CD1c-positive myeloid dendritic cell (primary cell): Measurements from ENCODE around the gene BEST4.
A peak's percentile ranks its signal among the peaks of the same experiment; 100 is the strongest.
"Not testable (repeated sequence)": the region's sequence is repeated elsewhere in the genome, so short reads cannot be mapped to it uniquely, and the experiment has no call there.

Experiments
- DNase-seq: peaks from one replicate; pipeline ENCODE4 v3.0.0-alpha.2; 2016; ENCODE audit errors: extremely low spot score

The BEST4 gene

DNA sequence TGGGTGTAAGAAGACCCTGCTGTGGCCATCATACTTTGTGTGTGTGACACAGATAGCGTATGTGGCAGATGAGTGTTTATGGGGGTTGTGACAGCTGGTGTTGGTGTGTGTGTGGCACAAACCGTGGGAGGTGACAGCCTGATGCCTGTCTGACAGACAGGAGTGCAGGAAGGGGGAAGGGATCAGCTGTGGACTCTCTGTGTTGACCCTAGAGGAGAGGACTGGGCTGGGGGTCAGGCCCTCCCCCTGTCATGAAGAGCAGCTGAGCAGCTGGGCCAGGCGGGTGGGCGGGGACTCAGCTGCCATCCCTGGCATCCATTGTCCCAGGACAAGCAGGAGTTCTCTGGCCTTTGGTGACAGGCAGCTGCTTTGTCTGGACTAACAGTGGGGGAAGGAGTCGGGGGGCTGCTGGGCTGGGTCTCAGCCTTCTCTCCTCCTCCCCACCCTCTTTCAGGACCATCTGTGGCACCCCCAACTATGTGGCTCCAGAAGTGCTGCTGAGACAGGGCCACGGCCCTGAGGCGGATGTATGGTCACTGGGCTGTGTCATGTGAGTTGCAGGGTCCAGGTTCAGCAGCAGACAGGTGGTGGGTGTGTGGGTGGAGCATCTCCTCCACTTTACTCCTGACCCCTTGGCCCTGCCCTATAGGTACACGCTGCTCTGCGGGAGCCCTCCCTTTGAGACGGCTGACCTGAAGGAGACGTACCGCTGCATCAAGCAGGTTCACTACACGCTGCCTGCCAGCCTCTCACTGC, 14.5 kb upstream of the BEST4 start:
- DNase-seq = no peak

DNA sequence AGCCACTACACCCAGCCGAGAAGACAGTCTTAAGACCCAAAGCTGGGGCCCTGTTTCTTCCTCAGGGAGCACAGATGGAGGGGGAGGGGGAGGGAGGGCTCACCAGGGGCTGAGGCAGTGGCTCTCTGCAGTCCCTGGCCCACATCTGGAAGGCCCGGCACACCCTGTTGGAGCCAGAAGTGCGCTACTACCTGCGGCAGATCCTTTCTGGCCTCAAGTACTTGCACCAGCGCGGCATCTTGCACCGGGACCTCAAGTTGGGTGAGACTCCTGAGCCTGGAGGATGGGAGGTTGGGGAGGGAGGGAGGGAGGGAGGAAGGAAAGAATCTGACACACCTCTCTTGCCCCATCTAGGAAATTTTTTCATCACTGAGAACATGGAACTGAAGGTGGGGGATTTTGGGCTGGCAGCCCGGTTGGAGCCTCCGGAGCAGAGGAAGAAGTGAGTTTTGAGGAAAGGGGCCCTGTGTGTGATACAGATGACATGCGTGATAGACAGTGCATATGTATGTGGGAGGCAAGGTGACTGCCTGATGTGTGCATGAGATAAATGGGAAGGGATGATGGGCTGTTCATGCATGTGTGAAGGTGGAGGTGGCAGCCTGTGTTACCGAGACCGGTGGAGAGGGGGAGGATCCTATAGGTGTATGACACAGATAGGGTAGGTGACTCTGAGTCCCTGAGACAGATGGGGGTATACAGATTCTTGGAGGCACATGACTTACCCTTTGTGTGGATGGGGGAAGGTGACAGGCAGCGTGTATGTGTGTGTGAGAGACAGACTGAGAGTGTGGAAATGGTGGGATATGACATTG, 13.7 kb upstream of the BEST4 start:
- peak; percentile 52 for DNase-seq

DNA sequence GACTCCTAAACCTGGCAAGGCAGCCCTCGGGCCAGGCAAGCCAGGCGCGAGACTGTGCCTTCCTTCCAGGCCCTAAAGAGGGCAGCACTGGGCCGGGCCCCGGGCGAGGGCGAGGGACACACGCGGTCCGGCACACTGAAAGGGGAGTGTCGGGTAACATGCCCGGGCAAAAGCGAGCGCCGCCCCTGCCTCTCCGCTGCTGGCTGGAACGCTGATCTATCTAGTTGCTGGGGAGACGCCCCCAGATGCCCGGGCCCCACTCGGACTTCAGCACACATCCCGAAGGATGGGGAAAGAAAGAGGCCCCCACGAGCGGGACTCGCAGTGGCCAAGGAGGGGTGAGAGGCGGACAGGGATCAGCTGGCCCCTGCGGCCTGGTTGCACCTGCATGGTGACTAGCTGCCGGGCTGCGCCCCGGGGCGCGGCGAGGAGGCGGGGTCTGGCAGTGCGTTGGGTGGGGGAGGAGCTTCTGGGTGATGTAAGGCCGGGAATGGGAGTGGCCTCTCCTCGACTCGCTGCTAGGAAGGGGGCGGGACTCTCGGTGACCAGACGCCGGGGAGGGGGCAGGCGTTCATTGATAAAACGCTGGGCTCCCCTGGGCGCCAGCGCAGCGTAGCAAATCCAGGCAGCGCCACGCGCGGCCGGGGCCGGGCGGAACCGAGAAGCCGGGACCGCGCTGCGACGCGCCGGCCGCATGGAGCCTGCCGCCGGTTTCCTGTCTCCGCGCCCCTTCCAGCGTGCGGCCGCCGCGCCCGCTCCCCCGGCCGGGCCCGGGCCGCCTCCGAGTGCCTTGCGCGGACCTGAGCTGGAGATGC, 12.0 kb upstream of the BEST4 start, which contains the start of gene PLK3:
Gene PLK3 (plus strand): TSS at position 608 of the 815 bp plus-strand sequence. CDS start 87 bp downstream, at position 695.
- peak; percentile 98 for DNase-seq

DNA sequence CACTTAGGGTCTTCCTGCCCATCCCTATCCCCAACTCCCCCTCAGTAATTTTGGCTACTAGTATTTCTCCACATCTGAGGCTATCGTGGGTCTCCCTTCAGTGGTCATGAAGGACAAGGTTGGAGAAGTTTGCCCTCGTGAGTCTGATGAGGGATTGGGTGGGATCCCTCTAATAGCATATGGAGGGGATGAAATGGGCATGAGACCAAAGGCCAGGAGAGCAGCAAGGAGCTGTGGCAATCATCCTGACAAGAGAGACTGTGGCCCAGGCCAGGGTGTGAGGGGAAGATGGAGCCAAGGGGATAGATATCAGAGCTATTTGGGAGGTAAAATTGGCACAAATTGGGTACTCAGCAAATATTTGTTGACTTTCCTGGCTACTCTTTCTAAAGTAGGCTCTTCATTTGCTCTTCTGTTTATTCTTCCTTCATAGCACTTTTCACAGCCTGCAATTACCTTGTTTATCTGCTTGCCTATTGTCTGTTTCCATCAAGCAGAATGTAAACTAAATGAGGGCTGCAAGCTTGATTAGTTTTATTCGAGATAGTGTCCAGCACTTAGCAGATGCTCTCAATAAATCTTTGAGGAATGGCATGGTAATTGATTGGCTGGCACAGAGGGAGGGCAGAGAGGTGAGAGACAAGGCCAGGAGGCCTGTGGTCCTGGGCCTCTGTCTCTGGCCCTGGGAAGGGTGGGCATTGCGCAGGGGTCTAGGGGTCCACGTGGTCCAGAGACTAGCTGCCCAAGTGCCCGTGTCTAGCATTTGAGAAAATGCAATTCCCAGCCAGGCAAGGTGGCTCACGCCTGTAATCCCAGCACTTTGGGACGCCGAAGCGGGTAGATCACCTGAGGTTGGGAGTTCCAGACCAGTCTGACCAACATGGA, 10.8 kb upstream of the BEST4 start:
- no peak for DNase-seq

- DNase-seq = not testable (repeated sequence)
These were observed 9.9 kb upstream of the BEST4 start for GRCh38 chr1:44797886-44798285.

DNA sequence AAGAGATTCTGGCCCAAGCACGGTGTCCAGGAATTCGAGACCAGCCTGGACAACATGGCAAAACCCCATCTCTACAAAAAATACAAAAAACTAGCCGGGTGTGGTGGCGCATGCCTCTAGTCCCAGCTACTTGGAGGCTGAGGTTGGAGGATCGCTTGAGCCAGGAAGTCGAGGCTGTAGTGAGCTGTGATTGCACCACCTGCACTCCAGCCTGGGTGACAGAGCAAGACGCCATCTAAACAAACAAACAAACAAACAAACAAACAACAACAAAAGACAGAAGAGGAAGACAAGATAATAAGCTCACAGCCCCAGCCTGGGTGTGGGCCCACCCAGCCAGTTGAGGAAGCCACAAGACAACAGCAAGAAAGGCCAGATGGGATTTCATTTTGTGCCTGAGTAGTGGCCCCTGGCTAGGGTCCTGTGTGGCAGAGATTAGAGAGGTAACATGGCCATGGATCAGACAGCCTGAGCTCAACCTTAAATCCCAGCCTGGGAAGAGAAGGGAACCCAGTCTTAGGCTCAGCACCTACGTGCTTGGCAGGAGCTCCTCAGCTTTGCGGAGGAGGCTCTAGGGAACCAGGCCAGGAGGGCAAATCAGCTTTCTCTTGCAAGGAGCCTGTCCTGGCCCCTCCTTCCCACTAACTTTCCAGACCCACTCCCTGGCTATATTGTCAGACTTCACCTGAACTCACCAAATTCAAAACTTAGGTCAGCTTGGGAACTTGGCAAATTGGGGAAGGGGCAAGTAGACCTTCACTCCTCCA, 4.9 kb upstream of the BEST4 start:
- no peak for DNase-seq

- no peak for DNase-seq
These were observed 3.2 kb upstream of the BEST4 start for GRCh38 chr1:44790968-44791801.

GRCh38 chr1:44787506-44787905, 464 bp downstream of the BEST4 start:
- DNase-seq = no peak

GRCh38 chr1:44786841-44787426, 1.0 kb downstream of the BEST4 start:
- no peak for DNase-seq

- DNase-seq = peak; percentile 81
These were observed 1.7 kb downstream of the BEST4 start for GRCh38 chr1:44786138-44786840.

GRCh38 chr1:44785501-44786137, 2.4 kb downstream of the BEST4 start:
- no peak for DNase-seq

DNA sequence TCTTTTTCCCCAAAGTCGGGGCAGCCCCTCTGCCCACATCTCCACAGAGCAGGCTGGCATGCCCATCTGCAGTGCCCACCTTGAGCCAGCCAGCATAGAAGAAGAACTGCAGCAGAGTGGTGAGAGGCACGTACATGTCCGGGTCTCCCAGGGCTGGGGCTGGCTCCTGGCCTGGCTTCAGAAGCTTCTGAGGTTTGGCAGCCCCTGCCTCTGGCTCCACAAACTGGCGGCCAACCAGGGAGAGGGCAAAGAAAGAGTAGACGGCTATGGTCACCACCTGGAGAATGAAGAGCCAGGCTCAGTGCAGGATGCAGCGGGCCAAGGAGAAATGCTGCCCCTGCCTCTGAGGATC, 3.0 kb downstream of the BEST4 start:
- no peak for DNase-seq

DNA sequence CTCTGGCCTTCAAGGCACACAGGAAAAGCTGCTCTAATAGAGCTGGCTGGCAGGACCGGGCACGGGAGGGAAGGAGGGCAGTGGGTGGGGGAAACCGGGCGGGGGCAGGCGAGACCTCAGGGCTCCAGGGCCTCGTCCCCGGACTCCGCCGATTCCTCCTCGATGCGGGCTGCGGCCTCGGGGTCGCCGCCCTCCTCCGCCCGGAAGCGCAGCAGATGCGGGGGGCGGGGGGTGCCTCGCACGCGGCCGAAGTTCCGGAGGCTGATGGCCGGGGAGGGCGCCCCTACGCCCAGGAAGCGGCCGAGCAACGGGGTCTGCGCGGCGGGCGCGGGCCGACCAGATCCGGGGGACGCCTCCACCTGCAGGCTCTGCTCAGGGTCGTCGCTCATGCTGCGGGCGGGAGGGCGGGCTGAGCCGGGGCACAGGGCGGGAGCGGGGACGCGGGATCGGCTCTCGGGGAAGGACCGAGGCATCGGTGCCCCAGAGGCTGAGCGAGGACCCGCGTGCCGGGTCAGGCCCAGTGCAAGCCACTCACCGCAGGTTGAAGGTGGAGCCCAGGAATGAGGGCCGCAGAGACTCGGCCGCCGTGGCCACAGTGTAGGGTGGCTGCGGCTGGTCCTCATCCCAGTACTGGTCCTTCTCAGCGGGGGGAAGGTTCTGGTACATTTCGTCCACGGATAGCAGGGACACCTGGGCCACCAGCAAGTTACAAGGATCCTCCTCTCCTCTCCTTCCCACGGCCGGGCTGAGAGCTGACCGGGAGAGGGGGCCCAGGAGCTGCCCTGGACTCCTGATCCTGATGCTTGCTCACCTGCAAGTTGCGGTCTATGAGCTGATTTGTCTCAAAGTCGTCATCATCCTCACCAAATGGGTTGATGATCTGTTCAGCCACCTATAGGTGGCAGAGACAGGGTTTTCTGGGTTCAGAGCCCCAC, 3.6 kb downstream of the BEST4 start:
- no peak for DNase-seq

- no peak for DNase-seq
These were observed 4.3 kb downstream of the BEST4 start for GRCh38 chr1:44783697-44784093.

- no peak for DNase-seq
These were observed 7.3 kb downstream of the BEST4 start for GRCh38 chr1:44780583-44781121.

GRCh38 chr1:44778705-44779576, 9.0 kb downstream of the BEST4 start:
- no peak for DNase-seq
